NCI-H2227 (cell line): ENCODE results near the gene KRTAP4-9.
"Not testable (repeated sequence)": the region's sequence is repeated elsewhere in the genome, so short reads cannot be mapped to it uniquely, and the experiment has no call there.

Experiments
- DNase-seq: peaks from one replicate; lab custom pipeline; 2025; ENCODE audit not compliant: unreplicated experiment; lab: John Stamatoyannopoulos, UW

The KRTAP4-9 gene

GRCh38 chr17:41096055-41096454 lies 9.1 kb upstream of the KRTAP4-9 start:
- DNase-seq = no peak

GRCh38 chr17:41098042-41098441 lies 7.1 kb upstream of the KRTAP4-9 start, which contains the start of gene KRTAP4-8:
TSS of gene KRTAP4-8 (minus strand) at chr17:41098142. CDS start at chr17:41098084, 58 bp downstream.
- DNase-seq = no peak

- no peak for DNase-seq
Measured at GRCh38 chr17:41098481-41098880, 6.7 kb upstream of the KRTAP4-9 start.

GRCh38 chr17:41099682-41100480 lies 5.3 kb upstream of the KRTAP4-9 start:
- not testable (repeated sequence) for DNase-seq

- peak; percentile 36 for DNase-seq
Measured at GRCh38 chr17:41101586-41102259, 3.5 kb upstream of the KRTAP4-9 start, which contains the start of gene KRTAP4-16. TSS of gene KRTAP4-16 (minus strand) at chr17:41102209. CDS start at chr17:41102209, 0 bp downstream.

GRCh38 chr17:41103896-41104295 lies 1.3 kb upstream of the KRTAP4-9 start:
- no peak for DNase-seq

GRCh38 chr17:41104386-41105038 lies 677 bp upstream of the KRTAP4-9 start:
- not testable (repeated sequence) for DNase-seq

- no peak for DNase-seq
Measured at GRCh38 chr17:41107941-41108450, 2.8 kb downstream of the KRTAP4-9 start.

- DNase-seq = not testable (repeated sequence)
Measured at GRCh38 chr17:41108728-41109386, 3.7 kb downstream of the KRTAP4-9 start.

- no peak for DNase-seq
Measured at GRCh38 chr17:41111151-41111885, 6.1 kb downstream of the KRTAP4-9 start.

- DNase-seq = no peak
Measured at GRCh38 chr17:41116297-41116696, 11.1 kb downstream of the KRTAP4-9 start.

- not testable (repeated sequence) for DNase-seq
Measured at GRCh38 chr17:41117846-41118386, 12.7 kb downstream of the KRTAP4-9 start, which contains the start of gene KRTAP4-11. TSS of gene KRTAP4-11 (minus strand) at chr17:41118373. CDS start at chr17:41118315, 58 bp downstream.

- no peak for DNase-seq
Measured at GRCh38 chr17:41118721-41119120, 13.5 kb downstream of the KRTAP4-9 start.

- DNase-seq = not testable (repeated sequence)
Measured at GRCh38 chr17:41119696-41120690, 14.8 kb downstream of the KRTAP4-9 start.

- DNase-seq = no peak
Measured at GRCh38 chr17:41121742-41122141, 16.6 kb downstream of the KRTAP4-9 start.

GRCh38 chr17:41123292-41123990 lies 18.3 kb downstream of the KRTAP4-9 start:
- DNase-seq = not testable (repeated sequence)

- DNase-seq = not testable (repeated sequence)
Measured at GRCh38 chr17:41123991-41124371, 18.8 kb downstream of the KRTAP4-9 start, which contains the start of gene KRTAP4-12. TSS of gene KRTAP4-12 (minus strand) at chr17:41124182. CDS start at chr17:41124122, 60 bp downstream.

GRCh38 chr17:41125064-41125463 lies 19.9 kb downstream of the KRTAP4-9 start:
- DNase-seq = no peak
